IMR-90 (cell line): ENCODE measurements around the gene DPYD.

Source experiments
- CTCF ChIP-seq: conservative IDR thresholded peaks from 2 replicates; pipeline ENCODE4 v1.5.1; 2012; ENCODE audit warnings: mild to moderate bottlenecking, low read depth, low read length, improper control_type of control experiment
- NFE2L2 ChIP-seq: fragments of 150-350 bp; IDR thresholded peaks from 2 replicates; pipeline ENCODE4 v1.6.1; 2016; ENCODE audit warnings: low read depth, mild to moderate bottlenecking, low read length
- POLR2A ChIP-seq: IDR thresholded peaks from 2 replicates; pipeline ENCODE4 v1.6.1; 2012; ENCODE audit warnings: mild to moderate bottlenecking, low read depth, low read length

- TF ChIP-seq POLR2A (no peak), CTCF (no peak), NFE2L2 (no peak)
Measured at GRCh38 chr1:97461782-97462181, 459.1 kb downstream of the DPYD start.
